SK-N-MC (cell line): ENCODE measurements around the gene AMY2B.

ENCODE experiments used
- EZH2 ChIP-seq: fragments of 200-600 bp; sonication (generic); IDR thresholded peaks from one replicate; pipeline ENCODE4 v1.6.1; 2017; ENCODE audit warnings: antibody characterized with exemption
- FOXP2 ChIP-seq: optimal IDR thresholded peaks from 2 replicates; pipeline ENCODE3; 2011; ENCODE audit warnings: mild to moderate bottlenecking, moderate library complexity; ENCODE audit not compliant: insufficient read depth; ENCODE audit errors: extremely low read length, control extremely low read depth
- POLR2AphosphoS5 ChIP-seq: IDR thresholded peaks from 2 replicates; pipeline ENCODE4 v1.6.1; 2012; ENCODE audit warnings: mild to moderate bottlenecking, low read depth, low read length, borderline replicate concordance

- TF ChIP-seq EZH2 (no peak), POLR2AphosphoS5 (no peak), FOXP2 (no peak)
Observed at GRCh38 chr1:103546496-103546895, 24.9 kb upstream of the AMY2B start.
